ENCODE results near the gene ROBO2.
"Not testable (repeated sequence)": the region's sequence is repeated elsewhere in the genome, so short reads cannot be mapped to it uniquely, and the experiment has no call there.

Gene ROBO2

GRCh38 chr3:77342027-77342426 is 302.1 kb downstream of the ROBO2 start:
- no peak for DNase-seq (ENCODE audit: low spot score)

- no peak for DNase-seq (ENCODE audit: low spot score)
These were observed 302.8 kb downstream of the ROBO2 start for GRCh38 chr3:77342688-77343087.

GRCh38 chr3:77345009-77345408 is 305.1 kb downstream of the ROBO2 start:
- no peak for DNase-seq (ENCODE audit: low spot score)

DNA sequence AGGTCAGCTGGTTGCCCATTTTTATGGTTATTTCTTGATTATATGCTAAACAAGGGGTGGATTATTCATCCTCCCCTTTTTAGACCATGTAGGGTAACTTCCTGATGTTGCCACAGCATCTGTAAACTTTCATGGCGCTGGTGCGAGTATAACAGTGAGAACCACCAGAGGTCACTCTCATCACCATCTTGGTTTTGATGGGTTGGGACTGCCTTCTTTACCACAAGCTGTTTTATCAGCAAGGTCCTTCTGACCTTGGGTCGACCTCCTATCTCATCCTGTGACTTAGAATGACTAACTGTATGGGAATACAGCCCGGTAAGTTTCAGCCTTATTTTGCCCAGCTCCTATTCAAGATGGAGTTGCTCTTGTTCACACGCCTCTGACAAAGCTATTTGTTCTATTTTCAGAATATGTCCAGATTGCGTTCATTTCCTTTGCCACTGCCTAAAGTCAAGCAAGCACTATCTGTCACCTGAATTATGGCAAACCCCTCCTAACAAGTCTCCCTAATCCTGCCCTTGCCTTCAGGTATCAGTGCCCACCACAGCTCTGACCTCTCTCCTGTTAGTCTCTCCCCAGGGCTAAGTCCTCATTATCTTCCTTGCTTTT is 308.5 kb downstream of the ROBO2 start:
- no peak for DNase-seq (ENCODE audit: low spot score)

GRCh38 chr3:77354958-77355357 is 315.1 kb downstream of the ROBO2 start:
- DNase-seq (ENCODE audit: low spot score) = no peak

DNA sequence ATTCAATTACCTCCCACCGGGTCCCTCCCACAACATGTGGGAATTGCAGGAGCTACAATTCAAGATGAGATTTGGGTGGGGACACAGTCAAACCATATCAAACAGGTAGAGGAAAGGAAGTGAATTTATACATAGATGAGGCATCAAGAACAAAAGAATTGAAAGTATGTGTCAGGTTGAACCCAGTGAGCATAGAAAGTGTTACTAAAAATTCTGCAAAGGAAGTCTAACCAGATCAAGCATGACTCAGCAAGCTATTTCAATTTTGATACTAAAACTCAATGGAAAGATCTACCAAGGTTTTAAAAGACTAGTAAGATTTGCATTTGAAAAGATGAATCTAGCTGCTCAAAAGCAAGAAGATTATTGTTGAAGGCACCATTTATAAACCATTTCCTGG is 323.0 kb downstream of the ROBO2 start:
- no peak for DNase-seq (ENCODE audit: low spot score)

DNA sequence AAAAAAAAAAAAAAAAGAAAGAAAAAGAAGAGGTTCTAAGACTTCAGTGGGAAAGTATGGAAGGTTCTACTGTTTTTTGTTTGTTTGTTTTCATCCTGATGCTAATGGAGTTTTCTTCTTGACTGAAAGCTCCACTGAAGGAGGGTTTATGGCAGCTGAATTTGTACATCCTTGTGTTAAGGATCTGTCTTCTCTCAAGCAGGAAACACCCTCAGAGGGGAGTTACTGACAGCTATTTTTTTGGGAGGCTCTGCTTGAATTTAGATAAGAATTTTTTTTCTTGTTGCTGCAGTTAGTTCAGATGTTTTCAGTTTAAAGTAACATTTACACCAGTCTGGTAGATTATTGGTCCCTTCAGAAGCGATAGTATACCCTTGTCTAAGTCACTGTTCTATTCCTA is 325.3 kb downstream of the ROBO2 start:
- no peak for DNase-seq (ENCODE audit: low spot score)

DNA sequence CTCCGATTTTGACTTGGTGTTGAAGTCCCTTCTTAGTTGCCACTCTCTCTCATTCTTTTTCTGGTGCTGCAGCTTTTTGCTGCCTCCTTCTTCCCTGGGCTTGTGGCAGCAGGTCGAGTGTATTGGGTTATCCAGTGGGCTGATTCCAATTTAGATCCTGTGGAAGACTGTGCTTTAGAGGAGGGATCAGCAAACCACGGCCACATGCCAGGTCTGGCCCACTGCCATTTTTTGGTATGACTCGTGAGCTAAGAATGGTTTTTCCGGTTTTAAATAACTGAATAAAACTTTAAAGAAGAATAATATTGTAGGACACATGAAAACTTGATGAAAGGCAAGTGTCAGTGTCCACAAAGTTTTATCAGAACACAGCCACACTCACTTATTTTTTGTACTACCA is 330.5 kb downstream of the ROBO2 start:
- no peak for DNase-seq (ENCODE audit: low spot score)

GRCh38 chr3:77372018-77372417 is 332.1 kb downstream of the ROBO2 start:
- DNase-seq (ENCODE audit: low spot score) = no peak

GRCh38 chr3:77372634-77373346 is 332.9 kb downstream of the ROBO2 start:
- DNase-seq (ENCODE audit: low spot score) = no peak

DNA sequence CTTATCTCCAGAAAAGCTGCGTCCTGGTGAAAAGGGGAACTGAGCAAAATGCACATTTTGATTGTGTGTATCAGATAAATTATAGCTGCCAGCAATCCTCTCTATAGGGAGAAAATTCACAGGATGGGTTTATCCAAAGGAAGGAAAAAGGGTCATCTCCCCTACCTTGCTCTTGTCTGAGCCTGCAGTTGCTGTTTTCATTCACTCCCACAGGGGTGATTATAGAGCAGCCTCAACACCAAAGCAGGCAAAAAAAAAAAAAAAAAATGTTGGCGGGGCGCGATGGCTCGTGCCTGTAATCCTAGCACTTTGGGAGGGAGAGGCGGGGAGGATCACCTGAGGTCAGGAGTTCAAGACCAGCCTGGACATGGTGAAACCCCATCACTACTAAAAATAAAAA is 333.7 kb downstream of the ROBO2 start:
- DNase-seq (ENCODE audit: low spot score) = no peak

GRCh38 chr3:77376511-77376910 is 336.6 kb downstream of the ROBO2 start:
- no peak for DNase-seq (ENCODE audit: low spot score)

- DNase-seq (ENCODE audit: low spot score) = no peak
These were observed 337.8 kb downstream of the ROBO2 start for GRCh38 chr3:77377717-77378116.

DNA sequence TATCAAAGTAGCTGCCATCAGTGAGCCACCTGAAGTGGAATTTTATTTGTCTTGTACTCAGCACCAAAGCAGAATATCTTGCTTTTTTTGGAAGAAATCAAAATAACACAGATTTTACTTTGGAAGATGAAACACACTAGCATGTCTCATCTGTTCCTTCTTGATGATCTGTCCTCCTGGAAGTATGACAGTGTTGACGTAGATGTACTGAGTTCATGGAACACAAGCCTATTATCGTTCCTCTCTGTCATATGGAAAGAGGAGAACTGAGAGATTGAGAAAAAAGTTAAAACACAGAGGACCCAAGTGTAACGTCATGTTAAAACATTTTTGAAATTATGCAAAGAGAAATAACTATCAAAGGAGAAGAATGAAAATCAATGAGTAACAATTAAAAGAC is 340.2 kb downstream of the ROBO2 start:
- no peak for DNase-seq (ENCODE audit: low spot score)

GRCh38 chr3:77381431-77381830 is 341.5 kb downstream of the ROBO2 start:
- no peak for DNase-seq (ENCODE audit: low spot score)

- DNase-seq (ENCODE audit: low spot score) = no peak
These were observed 352.3 kb downstream of the ROBO2 start for GRCh38 chr3:77392181-77392580.

DNA sequence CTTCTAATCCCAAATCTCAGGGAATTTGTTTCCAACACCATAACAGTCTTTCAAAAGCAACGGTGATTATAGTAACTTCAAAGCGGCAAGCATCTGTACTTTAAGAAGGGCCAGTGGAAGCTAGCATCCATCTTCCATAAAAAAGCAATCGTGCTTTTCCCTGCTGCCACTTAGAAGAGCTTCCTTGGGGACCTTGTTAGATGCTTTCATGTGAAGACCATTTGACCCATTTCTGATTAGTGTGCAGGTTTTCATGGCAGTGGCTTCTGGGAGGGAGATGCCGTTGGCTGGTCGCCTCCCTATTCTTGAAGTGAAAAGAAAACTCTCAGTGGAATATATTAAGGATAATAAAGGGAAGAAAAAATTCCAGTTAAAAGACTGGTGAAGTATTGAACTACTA is 354.1 kb downstream of the ROBO2 start:
- no peak for DNase-seq (ENCODE audit: low spot score)

GRCh38 chr3:77404871-77405270 is 365.0 kb downstream of the ROBO2 start:
- DNase-seq (ENCODE audit: low spot score) = no peak

DNA sequence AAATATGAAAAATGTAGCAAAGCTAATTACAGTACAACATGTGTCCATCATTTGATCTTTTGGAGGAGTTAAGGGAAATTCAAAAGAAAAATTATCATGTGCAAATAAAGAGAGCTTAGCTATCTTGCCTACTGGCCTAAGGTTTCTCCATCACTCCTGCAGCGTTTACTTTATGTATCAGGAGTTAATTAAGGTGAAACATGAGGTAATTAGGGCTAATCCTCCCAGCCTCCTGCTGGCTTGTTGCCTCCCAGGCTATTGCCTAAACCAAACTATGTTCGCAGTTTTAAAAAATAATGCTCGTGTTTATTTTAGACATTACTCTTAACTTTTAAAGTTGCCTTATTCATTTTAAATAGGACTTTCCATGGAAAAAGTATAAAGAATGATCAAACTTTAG is 367.5 kb downstream of the ROBO2 start:
- no peak for DNase-seq (ENCODE audit: low spot score)

GRCh38 chr3:77410334-77410733 is 370.4 kb downstream of the ROBO2 start:
- not testable (repeated sequence) for DNase-seq (ENCODE audit: low spot score)

GRCh38 chr3:77411334-77411733 is 371.4 kb downstream of the ROBO2 start:
- DNase-seq (ENCODE audit: low spot score) = no peak

GRCh38 chr3:77412021-77412438 is 372.1 kb downstream of the ROBO2 start:
- DNase-seq (ENCODE audit: low spot score) = no peak

DNA sequence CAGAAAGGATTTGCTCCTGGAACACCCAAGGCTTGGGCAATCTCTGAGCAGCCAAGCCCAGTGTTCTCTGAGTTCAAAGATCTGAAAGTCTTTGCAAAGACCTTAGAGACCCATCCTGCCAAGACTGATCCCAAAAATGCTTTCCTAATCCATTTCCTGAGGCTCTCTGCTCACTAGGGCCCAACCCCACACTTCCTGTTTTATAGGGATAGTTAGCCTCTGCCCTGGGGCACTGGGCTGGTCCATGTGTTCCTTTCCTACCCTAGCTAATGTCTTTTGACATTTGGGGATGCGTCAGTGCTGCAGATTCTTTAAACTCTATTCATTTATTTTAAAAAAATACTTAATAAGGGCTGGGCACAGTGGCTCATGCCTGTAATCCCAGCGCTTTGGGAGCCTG is 372.7 kb downstream of the ROBO2 start:
- DNase-seq (ENCODE audit: low spot score) = no peak

DNA sequence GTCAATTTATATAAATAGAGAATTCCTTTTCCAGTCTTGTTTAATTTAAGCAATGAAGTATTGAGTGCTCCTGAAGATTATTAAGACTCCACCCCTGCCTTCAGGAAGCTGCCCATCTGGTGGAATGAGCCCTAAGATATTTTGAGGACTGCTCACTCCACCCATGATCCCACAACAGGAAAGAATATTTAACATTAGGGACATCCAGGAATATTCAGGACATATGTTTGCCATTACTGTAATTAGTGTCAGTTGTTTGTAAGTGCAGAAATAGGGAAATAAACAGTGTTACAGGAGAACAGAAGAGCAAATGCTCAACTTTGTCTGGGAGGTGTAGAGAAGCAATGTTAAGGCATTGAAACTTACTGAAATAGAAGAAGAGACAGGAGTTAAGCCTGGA is 375.0 kb downstream of the ROBO2 start:
- DNase-seq (ENCODE audit: low spot score) = no peak

Data from pons (tissue), 1 donor.